Measurements from ENCODE around the gene SLC38A2. TPM values are rescaled to one million over a fixed set of nuclear protein-coding genes. Genes with fewer than 3 reads are reported as not detected.

SLC38A2 gene
- total and polyA plus RNA-seq, 2 of the 4 experiments (the other 2 are of a cell fraction), result 313 to 881 TPM

DNA sequence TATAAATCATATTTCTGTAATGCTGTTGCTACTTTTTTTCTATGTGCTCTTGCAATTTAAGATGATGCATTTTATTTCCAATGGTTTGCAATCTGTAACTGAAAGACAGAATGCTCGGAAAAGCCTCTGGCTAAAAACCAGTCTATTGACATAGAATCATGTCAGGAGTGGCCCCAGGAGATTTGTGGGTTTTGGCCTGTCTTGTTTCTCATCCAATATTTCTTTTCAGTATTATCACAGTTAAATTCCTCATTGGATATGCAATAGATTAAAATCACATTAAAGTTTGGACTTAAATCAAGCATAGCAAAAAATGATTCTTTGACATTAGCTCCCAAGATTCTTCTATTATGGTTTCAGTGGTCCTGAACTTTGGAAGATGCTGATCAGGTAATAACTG lies 19.1 kb upstream of the SLC38A2 start:
- H3K4ac ChIP-seq (ENCODE audit: low read depth, low read length), result no peak overlapping the region
- H3K4me3 ChIP-seq (ENCODE audit: insufficient read depth, low read depth, low read length), result no peak overlapping the region
- H3K18ac ChIP-seq (ENCODE audit: low read depth, low read length), result no peak overlapping the region
- no peak overlapping the region for H2BK5ac ChIP-seq (ENCODE audit: low read depth, low read length, poor library complexity, severe bottlenecking)
- no peak overlapping the region for H2AFZ ChIP-seq (replicated peaks; ENCODE audit: low read length, poor library complexity)
- TF ChIP-seq RFX5 (IDR thresholded peaks at IDR 0.05; ENCODE audit: low read depth, low read length) (no peak), RCOR1 (IDR thresholded peaks at IDR 0.05; ENCODE audit: insufficient replicate concordance, low read length) (no peak), MAZ (IDR thresholded peaks at IDR 0.05; ENCODE audit: borderline replicate concordance, low read depth, low read length) (no peak), FOS (IDR thresholded peaks at IDR 0.05; ENCODE audit: low read depth, low read length) (no peak), CHD1 (IDR thresholded peaks at IDR 0.05; ENCODE audit: low read depth, low read length) (no peak), MXI1 (IDR thresholded peaks at IDR 0.05; ENCODE audit: borderline replicate concordance, low read depth, low read length) (no peak), MAFK (IDR thresholded peaks at IDR 0.05; ENCODE audit: low read depth, low read length) (no peak), RAD21 (IDR thresholded peaks at IDR 0.05; ENCODE audit: low read length) (no peak), NFE2L2 (IDR thresholded peaks at IDR 0.05; ENCODE audit: low read depth, low read length) (no peak), SMC3 (IDR thresholded peaks at IDR 0.05; ENCODE audit: low read depth, low read length) (no peak), BHLHE40 (IDR thresholded peaks at IDR 0.05; ENCODE audit: low read depth, low read length) (no peak), POLR2A (IDR thresholded peaks at IDR 0.05; ENCODE audit: low read depth, low read length) (no peak)
- TF ChIP-seq, protein P1, sequence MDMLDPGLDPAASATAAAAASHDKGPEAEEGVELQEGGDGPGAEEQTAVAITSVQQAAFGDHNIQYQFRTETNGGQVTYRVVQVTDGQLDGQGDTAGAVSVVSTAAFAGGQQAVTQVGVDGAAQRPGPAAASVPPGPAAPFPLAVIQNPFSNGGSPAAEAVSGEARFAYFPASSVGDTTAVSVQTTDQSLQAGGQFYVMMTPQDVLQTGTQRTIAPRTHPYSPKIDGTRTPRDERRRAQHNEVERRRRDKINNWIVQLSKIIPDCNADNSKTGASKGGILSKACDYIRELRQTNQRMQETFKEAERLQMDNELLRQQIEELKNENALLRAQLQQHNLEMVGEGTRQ (IDR thresholded peaks at IDR 0.05; ENCODE audit: low read depth, low read length), result no peak
- CTCF ChIA-PET, result interaction anchor here (1.2 to 2.2 kb wide), 2 partner anchors 9 to 11 kb away, joined by 4 to 6 read pairs; no protein-coding TSS in a partner anchor
- 0 out of 2 replicates have a peak, but pooled peaks cover 2% of the 10 kb centered on the region for H3K9me3 ChIP-seq (ENCODE audit: control insufficient read depth, insufficient read depth, low read length)
- H2AK5ac ChIP-seq (ENCODE audit: low read depth, low read length), result no peak overlapping the region
- no peak overlapping the region for H3K56ac ChIP-seq (ENCODE audit: extremely low read depth, insufficient read depth, low read length)
- H3K4me1 ChIP-seq (ENCODE audit: control insufficient read depth, insufficient read depth, low read length), result peaks cover 16% of the 10 kb centered on the region
- H3K9ac ChIP-seq (ENCODE audit: low read depth, low read length), result no peak overlapping the region
- POLR2A ChIA-PET (ENCODE audit: unreplicated experiment), result interaction anchor here (0.6 kb wide), 1 partner anchor 13 kb away, joined by 3 read pairs; no protein-coding TSS in a partner anchor
- H3K36me3 ChIP-seq (ENCODE audit: control insufficient read depth, insufficient read depth, low read length), result no peaks in the 10 kb centered on the region
- no peak overlapping the region for H4K5ac ChIP-seq (ENCODE audit: low read depth, low read length)
- peaks cover 5 to 37% of the 10 kb centered on the region in 2 experiments for H3K79me1 ChIP-seq (ENCODE audit: low read depth in 1 of 2, low read length in 2 of 2)
- in situ Hi-C loops (cut with MboI; ENCODE audit: low sequenced_read_pairs) (no loop called here), dilution Hi-C loops (cut with HindIII; ENCODE audit: low sequenced_read_pairs, unreplicated experiment) (no loop called here), intact Hi-C loops (cut with micrococcal nuclease) (no loop called here)
- peaks cover 10% of the 10 kb centered on the region for H3K9me1 ChIP-seq (ENCODE audit: insufficient read depth, low read length)
- no peak overlapping the region; the same call in 2 of the 3 replicates for H2BK15ac ChIP-seq (ENCODE audit: low read depth, low read length)
- H3K4me2 ChIP-seq (ENCODE audit: low read depth, low read length), result no peak overlapping the region
- H4K91ac ChIP-seq (ENCODE audit: insufficient read depth, low read depth, low read length), result no peak overlapping the region
- BruUV-seq (replicated peaks), result no TSS peak
- H3K14ac ChIP-seq (replicated peaks; ENCODE audit: low read depth, low read length), result no peak overlapping the region
- WGBS, 2 experiments (ENCODE audit: extremely low coverage in 2 of 2, insufficient read length in 1 of 2), result no CpG with 5 or more reads among the region's 1 CpG
- H4K8ac ChIP-seq (ENCODE audit: low read depth in 2 of 2, low read length in 2 of 2), result peak overlapping the region in 1 of 2 experiments; percentile 15; a peak in 1 of 4 replicates
- H4K20me1 ChIP-seq (ENCODE audit: insufficient read depth, low read length), result no peaks in the 10 kb centered on the region
- H3K27me3 ChIP-seq (ENCODE audit: control insufficient read depth, insufficient read depth, low read length), result no peaks in the 10 kb centered on the region
- no peak overlapping the region for H3K27ac ChIP-seq (ENCODE audit: insufficient read depth, low read length)
- no peak overlapping the region for H2AK9ac ChIP-seq (replicated peaks; ENCODE audit: low read depth, low read length, poor library complexity)
- 0 out of 2 replicates have a peak overlapping the region, but pooled peaks have one; percentile 16 for H2BK120ac ChIP-seq (ENCODE audit: low read depth, low read length)
- ATAC-seq (ENCODE audit: low read depth) (no peak), DNase-seq (no peak)
- H2BK20ac ChIP-seq (ENCODE audit: low read depth, low read length), result peak overlapping the region; percentile 52; the same call in 1 of the 2 replicates
- H3K23ac ChIP-seq (ENCODE audit: low read depth, low read length), result no peak overlapping the region

Measured in IMR-90 (cell line).